OCI-LY7 (cell line): Measurements from ENCODE around the gene PYGL.

Source experiments
- CTCF ChIP-seq: fragments of 200-600 bp; sonication (generic); conservative IDR thresholded peaks from 2 replicates; pipeline ENCODE4 v1.5.1; 2014; ENCODE audit warnings: mild to moderate bottlenecking, antibody characterized with exemption, low read length, moderate library complexity, mixed read lengths
- EZH2phosphoT487 ChIP-seq: fragments of 200-600 bp; sonication (generic); IDR thresholded peaks from 2 replicates; pipeline ENCODE4 v1.6.1; 2018; ENCODE audit warnings: low read depth, borderline replicate concordance, mild to moderate bottlenecking, mixed run types, antibody characterized with exemption, low read length, moderate library complexity, mixed read lengths

- TF ChIP-seq EZH2phosphoT487 (no peak), CTCF (no peak)
Observed at GRCh38 chr14:50924236-50924635, 20.0 kb downstream of the PYGL start.
